Hematopoietic multipotent progenitor cell treated with erythropoietin and hydrocortisone succinate and interleukin-3 and kit ligand, for 8 days (in vitro differentiated cells): Measurements from ENCODE around the gene PPP1CA.

ENCODE experiments used
- DNase-seq: peaks from one replicate; pipeline ENCODE4 v3.0.0-alpha.2; 2015

The PPP1CA gene

GRCh38 chr11:67381244-67381972 is 20.2 kb downstream of the PPP1CA start:
- peak; percentile 47 for DNase-seq

DNA sequence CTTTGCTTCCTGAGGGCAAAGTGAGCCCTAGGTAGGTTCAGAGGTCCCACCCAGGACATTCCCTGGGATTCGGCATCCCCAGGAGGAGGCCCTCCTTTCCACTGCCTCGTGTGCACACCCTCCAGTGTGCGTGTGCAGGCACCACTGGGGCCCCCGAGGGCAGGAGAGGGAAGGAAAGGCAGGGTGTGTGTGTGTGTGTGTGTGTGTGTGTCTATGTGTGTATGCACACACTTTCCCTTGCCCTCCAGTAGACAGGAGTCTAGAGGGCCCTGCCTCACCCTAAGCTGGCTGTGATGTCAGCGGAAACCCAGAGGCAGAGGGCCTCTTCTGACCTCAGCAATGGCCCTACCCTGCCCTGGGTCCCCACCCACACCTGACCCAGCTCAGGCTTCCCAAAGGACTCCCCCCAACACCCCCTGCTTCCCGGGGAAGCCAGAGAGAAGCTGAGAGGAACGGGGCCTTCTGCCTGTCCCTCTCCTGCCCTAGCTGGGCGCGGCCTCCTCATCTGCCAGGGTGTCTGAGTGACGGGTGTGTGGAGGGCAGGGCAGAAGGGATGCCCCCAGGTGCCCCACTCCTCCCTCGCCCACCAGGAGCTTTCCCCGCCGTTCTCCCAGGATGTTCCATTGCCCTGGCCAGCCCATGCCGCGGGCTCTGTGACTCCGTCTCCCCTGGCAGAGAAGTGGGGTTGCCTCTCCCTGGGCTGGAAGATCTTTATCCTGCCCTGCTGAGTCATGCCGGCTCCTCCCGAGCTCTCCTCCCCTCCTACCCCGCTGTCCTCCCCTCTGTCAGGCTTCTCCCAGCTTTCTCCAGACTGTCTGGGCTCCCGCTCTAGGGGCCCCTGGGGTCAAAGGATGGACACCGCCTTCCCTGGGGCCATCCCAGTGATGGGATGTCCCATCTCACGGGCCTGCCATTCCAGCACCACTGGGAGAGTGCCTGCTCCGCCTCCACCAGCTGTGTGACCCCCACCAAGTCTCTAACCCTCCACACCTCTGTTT is 22.3 kb downstream of the PPP1CA start:
- DNase-seq = peak; percentile 45

- no peak for DNase-seq
Measured at GRCh38 chr11:67378544-67378943, 23.1 kb downstream of the PPP1CA start.

DNA sequence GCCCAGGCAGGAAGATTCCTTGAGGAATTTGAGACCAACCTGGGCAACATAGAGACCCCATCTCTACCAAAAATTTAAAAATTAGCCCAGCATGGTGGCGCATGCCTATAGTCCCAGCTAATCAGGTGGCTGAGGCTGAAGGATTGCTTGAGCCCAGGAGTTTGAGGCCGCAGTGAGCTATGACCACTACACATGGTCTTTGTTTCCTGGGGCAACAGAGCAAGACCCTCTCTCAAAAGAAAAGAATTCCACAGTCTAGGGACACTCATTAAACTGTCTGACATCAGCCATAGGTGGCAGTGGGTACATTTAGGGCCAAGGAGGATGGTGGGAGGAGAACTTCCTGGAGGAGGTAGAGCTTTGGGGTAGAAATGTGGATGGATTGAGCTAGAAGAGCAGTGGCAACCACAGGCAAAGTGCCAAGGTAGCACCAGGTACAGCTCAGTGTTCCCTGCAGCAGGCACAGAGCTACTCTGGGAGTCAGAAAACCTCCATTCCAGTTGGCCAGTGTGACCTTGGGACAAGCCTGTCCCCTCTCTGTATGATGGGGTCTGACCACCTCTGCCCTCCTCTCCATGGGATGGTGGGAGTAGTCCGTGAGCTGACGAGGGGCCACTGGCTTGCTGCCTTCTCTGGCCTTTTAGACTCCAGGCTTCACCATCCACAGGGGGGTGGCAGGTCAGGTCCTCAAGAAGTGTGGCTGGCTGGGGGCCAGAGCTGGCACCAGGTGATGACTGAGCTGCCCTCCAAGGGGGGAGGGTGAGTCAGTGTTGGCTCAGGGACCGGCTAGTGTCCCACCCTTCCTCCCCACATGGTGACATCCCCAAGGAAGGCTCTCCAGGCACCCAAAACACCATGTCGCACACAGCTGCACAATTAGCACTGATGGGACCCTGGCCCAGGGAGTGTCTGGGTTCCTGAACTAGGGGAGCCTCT is 24.5 kb downstream of the PPP1CA start:
- no peak for DNase-seq

DNA sequence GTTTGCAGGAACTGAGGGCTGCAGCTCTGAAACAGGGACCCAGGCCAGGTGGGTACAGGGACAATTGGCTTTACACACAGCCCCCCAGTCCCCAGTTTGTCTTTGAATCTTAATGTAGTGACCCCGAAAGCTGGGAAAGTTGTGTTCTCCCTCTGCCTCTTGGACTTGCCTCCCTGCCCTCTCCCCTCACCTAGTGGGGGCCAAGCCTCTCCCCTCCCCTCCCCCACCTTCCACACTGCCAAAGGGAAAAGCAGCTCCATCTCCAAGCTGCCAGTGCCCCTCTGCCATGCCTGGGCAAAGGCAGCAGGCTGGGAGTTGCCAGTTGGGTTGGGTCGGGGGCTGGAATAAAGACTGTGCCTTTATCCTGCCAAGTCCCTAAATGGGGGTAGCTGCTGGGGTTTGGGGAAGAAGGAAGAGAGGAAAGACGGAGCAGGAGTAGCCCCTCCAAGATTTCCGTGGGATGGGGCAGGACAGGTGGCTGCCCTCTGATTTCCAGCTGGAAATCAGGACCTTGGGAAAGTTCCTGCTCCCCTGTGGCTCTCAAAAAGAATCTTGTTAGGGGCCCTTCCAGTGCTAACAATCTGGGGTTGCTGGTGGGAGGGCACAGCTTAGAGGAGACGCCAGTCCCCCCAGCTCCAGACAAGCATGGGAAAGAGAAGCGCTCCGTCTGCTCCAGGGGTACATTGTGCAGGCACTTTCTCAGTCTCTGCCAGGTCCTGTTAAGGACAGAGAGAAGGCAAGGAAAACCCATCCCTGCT is 25.4 kb downstream of the PPP1CA start:
- DNase-seq = no peak

DNA sequence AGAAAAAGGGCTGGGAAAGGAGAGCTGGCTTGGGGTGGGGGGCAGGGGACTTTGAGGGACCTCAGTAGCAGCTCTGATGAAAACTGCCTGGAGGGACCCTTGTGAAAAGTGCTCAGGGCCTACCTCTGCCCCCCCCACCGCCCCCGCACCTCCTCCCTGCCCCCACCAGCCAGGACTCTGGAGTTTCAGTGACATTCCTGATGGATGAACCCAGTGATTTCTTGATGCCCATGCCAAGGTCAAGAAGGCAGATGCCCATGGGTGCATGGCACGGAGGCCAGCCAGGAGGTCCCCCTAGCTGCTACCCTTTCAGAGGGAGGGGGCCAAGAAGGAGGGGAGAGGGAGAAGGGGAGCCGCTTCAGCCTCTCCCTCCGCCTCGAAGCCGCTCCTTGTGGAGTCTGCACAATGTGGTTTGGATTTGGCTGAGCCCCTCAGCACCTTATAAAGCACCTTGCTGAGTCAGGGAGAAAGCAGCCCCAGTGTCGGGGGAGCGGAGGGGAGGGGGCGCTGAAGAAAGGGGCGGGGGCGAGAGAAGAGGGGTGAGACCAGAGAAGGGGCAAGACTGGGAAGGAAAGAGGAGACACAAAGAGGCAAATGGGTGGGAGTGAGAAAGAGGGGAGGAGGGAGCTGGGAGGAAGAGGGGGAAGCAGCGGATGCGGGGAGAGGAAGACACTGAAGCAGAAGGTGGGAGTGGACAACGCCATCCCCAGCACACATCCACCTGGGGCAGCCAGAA is 26.2 kb downstream of the PPP1CA start:
- DNase-seq = no peak

GRCh38 chr11:67374571-67375281 is 26.9 kb downstream of the PPP1CA start:
- DNase-seq = no peak

- DNase-seq = peak; percentile 60
Measured at GRCh38 chr11:67373648-67374570, 27.7 kb downstream of the PPP1CA start.

GRCh38 chr11:67372993-67373647 is 28.5 kb downstream of the PPP1CA start, which contains the start of gene CLCF1:
CLCF1 (minus strand) TSS chr11:67373598; CDS start chr11:67373539, 59 bp downstream.
- DNase-seq = no peak

- DNase-seq = no peak
Measured at GRCh38 chr11:67372321-67372992, 29.2 kb downstream of the PPP1CA start.

DNA sequence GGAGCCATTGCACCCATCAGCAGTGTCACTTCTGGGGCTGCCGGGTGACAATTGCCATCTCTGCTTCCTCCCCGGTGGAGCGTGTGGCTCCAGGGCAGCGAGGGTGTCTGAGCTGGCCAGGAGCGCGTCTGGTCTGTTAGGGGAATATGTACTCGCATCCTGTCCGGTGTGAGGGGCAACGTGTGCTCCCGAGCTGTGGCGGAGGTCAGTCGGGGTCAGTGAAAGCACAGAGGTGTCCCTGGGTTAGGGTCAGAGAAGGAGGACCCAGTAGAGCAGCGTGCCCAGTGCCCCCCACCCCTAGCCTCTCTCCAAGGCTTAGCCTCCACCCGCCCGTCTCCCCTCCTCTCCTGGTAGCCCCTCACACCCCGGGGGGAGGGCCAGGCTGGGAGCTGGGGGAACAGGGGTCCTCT is 29.7 kb downstream of the PPP1CA start:
- no peak for DNase-seq

DNA sequence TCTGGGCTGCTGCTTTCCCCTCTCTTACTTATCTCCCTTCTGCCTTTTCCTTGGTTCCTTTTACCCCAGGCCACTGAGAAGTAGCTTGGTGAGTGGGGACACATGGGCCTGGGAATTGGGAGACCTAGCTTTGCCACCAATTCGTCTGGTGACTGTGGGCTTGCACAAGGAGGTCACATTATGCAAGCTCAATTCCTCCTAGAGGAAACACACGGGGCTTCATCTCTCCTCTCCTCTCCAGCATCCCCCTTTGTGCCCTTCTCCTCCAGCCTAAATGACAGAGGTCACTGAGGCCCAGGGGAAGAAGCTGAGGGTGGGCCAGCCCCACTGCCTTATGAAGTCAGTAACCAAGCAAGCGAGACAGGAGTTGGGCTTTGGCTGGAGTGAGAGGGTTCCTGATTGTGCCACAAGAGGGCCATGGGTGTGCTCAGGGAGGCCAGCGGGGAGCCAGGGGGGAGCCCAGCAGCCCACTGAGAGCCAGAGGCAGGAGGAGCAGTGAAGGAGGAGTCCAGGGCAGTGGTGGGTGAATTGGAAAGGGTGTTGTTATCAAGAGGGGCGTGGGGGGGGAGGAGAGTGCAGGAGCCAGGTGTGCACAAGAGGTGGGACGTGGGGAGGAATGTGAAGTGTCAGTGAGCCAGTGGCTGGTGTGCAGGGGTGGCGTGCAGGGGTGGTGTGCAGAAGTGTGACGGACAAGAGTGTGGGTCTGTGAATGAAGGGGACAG is 30.3 kb downstream of the PPP1CA start:
- DNase-seq = peak; percentile 49

DNA sequence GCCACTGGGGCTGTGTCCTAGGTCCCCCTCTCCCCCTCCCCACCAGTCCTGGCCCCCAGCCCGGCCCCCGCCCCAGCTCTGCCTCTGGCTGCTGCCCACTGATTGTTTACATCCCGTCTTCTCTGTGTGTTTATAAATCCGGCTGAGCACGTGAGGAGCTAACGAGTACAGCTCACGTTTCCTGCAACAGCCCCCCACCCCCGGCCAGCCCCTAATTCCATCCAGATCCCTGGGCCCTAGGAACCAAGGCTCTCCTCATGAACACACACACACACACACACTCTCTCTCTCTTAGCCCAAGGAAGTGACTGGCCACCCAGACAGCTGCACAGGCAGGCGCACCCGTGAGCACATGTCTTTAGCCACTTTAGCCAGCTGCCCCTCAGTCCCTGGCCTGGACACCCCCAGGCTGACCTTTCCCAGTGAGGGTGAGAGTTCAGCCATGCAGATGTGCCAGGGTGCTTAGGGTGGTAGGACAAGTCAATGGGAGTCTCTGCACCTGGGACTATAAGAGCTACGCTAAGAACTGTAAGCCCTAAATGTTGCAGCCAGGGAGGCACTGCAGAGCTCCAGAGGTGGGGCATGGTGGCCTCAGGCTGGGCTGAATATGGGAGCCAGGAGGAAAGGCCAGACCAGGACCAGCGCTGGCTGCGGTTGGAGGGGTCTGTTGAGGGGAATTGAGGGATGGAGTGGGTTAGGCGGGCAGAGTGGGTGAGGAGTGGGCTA is 31.1 kb downstream of the PPP1CA start:
- no peak for DNase-seq

DNA sequence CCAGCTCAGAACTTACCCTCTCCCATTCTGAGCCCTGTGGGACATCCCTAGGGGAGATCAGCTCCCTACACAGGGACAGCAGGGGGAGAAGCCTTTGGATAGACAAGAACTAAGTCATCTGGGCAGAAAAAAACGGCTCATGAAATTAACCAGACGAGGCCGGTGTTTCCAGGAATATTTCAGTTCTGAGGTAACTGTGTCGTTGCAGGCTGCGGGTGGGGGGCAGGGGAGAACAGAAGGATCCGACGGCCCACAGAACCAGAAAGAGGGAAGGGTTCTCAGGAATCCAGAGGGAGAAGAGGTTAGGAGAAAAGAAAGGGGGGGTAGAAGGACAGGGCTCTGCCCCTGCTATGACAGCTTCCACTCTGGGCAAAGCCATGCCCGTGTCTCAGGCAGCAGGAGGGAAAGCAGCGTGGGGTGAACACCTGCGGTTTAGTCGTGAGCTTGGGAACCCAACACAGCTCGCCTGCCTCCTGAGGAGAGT is 31.8 kb downstream of the PPP1CA start:
- DNase-seq = no peak

GRCh38 chr11:67369275-67369674 is 32.4 kb downstream of the PPP1CA start:
- no peak for DNase-seq

- no peak for DNase-seq
Measured at GRCh38 chr11:67368621-67369020, 33.0 kb downstream of the PPP1CA start.
